SH-SY5Y (cell line): ENCODE results near the gene KLHL26.
A peak's percentile ranks its signal among the peaks of the same experiment; 100 is the strongest.

Experiments used
- GATA2 ChIP-seq: IDR thresholded peaks from 2 replicates; pipeline ENCODE4 v1.6.1; 2011; ENCODE audit warnings: mild to moderate bottlenecking, low read depth, low read length
- GATA3 ChIP-seq: IDR thresholded peaks from 2 replicates; pipeline ENCODE4 v1.6.1; 2011; ENCODE audit warnings: low read depth, mild to moderate bottlenecking, low read length, moderate library complexity

DNA sequence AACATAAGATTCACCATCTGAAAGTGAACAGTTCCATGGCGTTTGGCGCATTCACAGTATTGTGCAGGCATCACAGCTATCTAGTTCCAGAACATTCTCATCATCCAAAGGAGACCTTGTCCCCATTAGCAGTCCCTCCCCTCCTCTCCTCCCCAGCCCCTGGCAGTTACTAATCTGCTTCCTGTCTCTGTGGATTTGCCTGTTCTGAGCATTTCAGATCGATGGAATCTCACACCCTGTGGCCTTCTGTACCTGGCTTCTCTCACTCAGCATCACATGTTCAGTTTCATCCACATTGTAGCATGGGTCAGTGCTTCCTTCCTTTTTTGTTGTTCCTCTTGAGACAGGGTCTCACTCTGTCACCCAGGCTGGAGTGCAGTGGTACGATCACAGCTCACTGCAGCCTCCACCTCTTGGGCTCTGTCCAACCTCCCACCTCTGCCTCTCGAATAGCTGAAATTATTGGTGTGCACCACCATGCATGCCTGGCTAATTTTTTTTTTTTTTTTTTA, 81.2 kb downstream of the KLHL26 start:
- no peak for TF ChIP-seq GATA3
- peak; percentile 8; the same call in 1 of the 2 replicates for TF ChIP-seq GATA2
